Spleen (tissue), 7 donors: ENCODE data around the gene LTN1.

Experiments used
- POLR2A ChIP-seq, 3 donors: fragments of 450-650 bp; IDR thresholded peaks; one replicate each; pipeline ENCODE4 v1.5.1; 2017; ENCODE audit warnings: antibody characterized with exemption in 3 of 3, mild to moderate bottlenecking in 1 of 3
- POLR2AphosphoS5 ChIP-seq, 3 donors: sonication (generic); formaldehyde crosslinking; IDR thresholded peaks; one replicate each; pipeline ENCODE4 v1.5.1; 2017; ENCODE audit warnings: antibody characterized with exemption in 3 of 3
- TF ChIP-seq, protein P1 (sequence below), 11 experiments: fragments of 200-600 bp in 7 of 11; fragments of 450-650 bp in 4 of 11; sonication (generic) in 4 of 11; IDR thresholded peaks in 8 of 11; conservative IDR thresholded peaks in 3 of 11; 1 replicate in 7 of 11; 2 replicates in 4 of 11; pipeline versions ENCODE4 v1.4.0 to v1.8.0; 2016 to 2021; ENCODE audit warnings: antibody characterized with exemption in 11 of 11, inconsistent platforms in 4 of 11, mild to moderate bottlenecking in 1 of 11
- donor health status: DM: no; HTN: no; CAD: no; lungs with moderate emphysema.
- donor health status: DM: no; HTN: no; CAD: no.
- donor health status: DM: no; HTN: no; CAD: no.

DNA sequence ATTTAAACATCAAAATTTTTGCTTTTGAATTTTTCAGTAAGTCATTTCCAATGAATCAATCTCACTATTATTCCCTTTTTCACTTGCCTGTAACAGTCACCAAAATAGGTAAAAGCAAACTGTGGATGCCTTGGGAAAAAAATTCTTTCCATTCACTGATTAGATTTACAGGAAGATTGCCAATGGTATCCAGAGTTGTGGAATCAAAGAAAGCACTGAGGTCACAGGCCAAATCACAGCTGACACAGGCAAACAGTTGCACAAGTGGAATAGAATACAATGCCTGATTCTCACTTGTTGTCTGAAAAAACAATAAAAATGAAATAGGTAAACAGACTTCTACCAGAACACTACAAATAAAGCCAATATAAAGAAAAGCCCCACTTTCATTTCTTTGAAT, 48.4 kb downstream of the LTN1 start:
- TF ChIP-seq POLR2A (IDR thresholded peaks at IDR 0.05) (no peak), POLR2AphosphoS5 (IDR thresholded peaks at IDR 0.05) (no peak)
- TF ChIP-seq, protein P1, sequence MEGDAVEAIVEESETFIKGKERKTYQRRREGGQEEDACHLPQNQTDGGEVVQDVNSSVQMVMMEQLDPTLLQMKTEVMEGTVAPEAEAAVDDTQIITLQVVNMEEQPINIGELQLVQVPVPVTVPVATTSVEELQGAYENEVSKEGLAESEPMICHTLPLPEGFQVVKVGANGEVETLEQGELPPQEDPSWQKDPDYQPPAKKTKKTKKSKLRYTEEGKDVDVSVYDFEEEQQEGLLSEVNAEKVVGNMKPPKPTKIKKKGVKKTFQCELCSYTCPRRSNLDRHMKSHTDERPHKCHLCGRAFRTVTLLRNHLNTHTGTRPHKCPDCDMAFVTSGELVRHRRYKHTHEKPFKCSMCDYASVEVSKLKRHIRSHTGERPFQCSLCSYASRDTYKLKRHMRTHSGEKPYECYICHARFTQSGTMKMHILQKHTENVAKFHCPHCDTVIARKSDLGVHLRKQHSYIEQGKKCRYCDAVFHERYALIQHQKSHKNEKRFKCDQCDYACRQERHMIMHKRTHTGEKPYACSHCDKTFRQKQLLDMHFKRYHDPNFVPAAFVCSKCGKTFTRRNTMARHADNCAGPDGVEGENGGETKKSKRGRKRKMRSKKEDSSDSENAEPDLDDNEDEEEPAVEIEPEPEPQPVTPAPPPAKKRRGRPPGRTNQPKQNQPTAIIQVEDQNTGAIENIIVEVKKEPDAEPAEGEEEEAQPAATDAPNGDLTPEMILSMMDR (IDR thresholded peaks at IDR 0.05 in 8 of 11, conservative IDR thresholded peaks at IDR 0.05 in 3 of 11) = no peak
